SK-N-SH treated with all-trans-retinoic acid at 6 μM for 48 hours (cell line): ENCODE measurements around the gene EHD4.

Experiments used
- ARNTL ChIP-seq: fragments of 450-650 bp; formaldehyde crosslinking; IDR thresholded peaks from 2 replicates; pipeline ENCODE4 v1.5.0; 2020; ENCODE audit warnings: low read depth, mild to moderate bottlenecking, moderate library complexity, borderline replicate concordance
- CREB5 ChIP-seq: fragments of 250-450 bp; sonication (Bioruptor Pico); IDR thresholded peaks from 2 replicates; pipeline ENCODE4 v1.5.1; 2020; ENCODE audit warnings: low read depth, mild to moderate bottlenecking, moderate library complexity
- CSRNP3 ChIP-seq: fragments of 250-450 bp; sonication (Bioruptor Pico); IDR thresholded peaks from 2 replicates; pipeline ENCODE4 v1.5.1; 2021; ENCODE audit warnings: mild to moderate bottlenecking, moderate library complexity
- PATZ1 ChIP-seq: fragments of 250-450 bp; sonication (Bioruptor Pico); IDR thresholded peaks from 2 replicates; pipeline ENCODE4 v1.8.0; 2020; ENCODE audit warnings: mild to moderate bottlenecking, moderate library complexity, borderline replicate concordance
- POU6F1 ChIP-seq: fragments of 250-450 bp; sonication (Bioruptor Pico); IDR thresholded peaks from 2 replicates; pipeline ENCODE4 v1.8.0; 2021; ENCODE audit warnings: low read depth, mild to moderate bottlenecking, moderate library complexity, borderline replicate concordance
- PPARA ChIP-seq: fragments of 250-450 bp; sonication (Bioruptor Pico); IDR thresholded peaks from 2 replicates; pipeline ENCODE4 v1.5.0; 2020; ENCODE audit warnings: mild to moderate bottlenecking, borderline replicate concordance
- RARB ChIP-seq: fragments of 250-450 bp; sonication (Bioruptor Pico); IDR thresholded peaks from 2 replicates; pipeline ENCODE4 v1.8.0; 2021; ENCODE audit warnings: mild to moderate bottlenecking, moderate library complexity
- TOX ChIP-seq: fragments of 250-450 bp; sonication (Bioruptor Pico); IDR thresholded peaks from 2 replicates; pipeline ENCODE4 v1.8.0; 2021; ENCODE audit warnings: mild to moderate bottlenecking, moderate library complexity, borderline replicate concordance
- ZFP30 ChIP-seq: fragments of 450-650 bp; formaldehyde crosslinking; IDR thresholded peaks from 2 replicates; pipeline ENCODE4 v1.5.0; 2022; ENCODE audit warnings: mild to moderate bottlenecking, moderate library complexity
- ZNF70 ChIP-seq: fragments of 450-650 bp; formaldehyde crosslinking; IDR thresholded peaks from 2 replicates; pipeline ENCODE4 v1.5.0; 2020; ENCODE audit warnings: mild to moderate bottlenecking, moderate library complexity

DNA sequence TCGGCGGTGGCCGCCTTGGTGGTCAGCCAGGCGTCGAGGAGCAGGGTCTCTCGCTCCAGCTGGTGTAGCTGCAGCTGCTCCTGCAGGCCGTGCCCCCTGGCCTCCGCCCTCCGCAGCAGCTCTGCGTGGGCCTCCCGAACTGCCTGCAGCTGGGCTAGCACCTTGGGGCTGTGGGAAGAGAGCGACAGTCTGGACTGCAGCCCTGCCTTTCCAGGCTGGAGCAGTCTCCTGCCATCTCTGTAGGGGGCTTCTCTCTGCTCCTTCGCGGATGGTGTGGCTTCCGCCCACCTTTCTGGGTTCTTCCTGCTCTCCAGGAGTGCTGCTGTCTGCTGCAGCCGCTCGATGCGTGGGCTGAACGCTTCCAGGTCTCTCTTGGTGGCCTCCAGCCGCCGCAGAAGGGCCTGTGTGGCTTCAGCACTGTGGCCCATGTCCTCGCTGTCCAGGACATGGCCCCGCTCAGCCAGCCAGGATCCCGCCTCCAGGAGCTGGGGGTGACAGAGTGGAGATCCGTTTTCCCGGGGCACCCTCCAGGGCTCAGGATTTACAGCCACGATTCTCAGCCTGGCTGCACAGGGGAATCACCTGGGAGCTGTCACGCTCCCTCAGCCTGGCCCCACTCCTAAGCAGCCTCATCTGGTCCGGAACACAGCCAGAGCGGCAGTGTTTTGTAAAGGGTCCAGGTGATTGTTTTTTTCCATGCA lies 116.9 kb downstream of the EHD4 start:
- TF ChIP-seq PATZ1 (CRISPR knock-in tag) = no peak
- no peak for TF ChIP-seq ARNTL (CRISPR knock-in tag)
- TF ChIP-seq CSRNP3 (CRISPR knock-in tag) = no peak
- no peak for TF ChIP-seq PPARA (CRISPR knock-in tag)
- no peak for TF ChIP-seq ZFP30 (CRISPR knock-in tag)
- no peak for TF ChIP-seq POU6F1 (CRISPR knock-in tag)
- no peak for TF ChIP-seq ZNF70
- TF ChIP-seq TOX (CRISPR knock-in tag) = no peak
- no peak for TF ChIP-seq RARB (CRISPR knock-in tag)
- no peak for TF ChIP-seq CREB5 (CRISPR knock-in tag)
